Activated CD4-positive, alpha-beta T cell treated with anti-CD3 and anti-CD28 coated beads, Interleukin-2, amount 10 ng/mL, durations not matched to agents 7 days and 5 days (primary cell): ENCODE data around the gene HEPHL1. TPM values are rescaled to one million over a fixed set of nuclear protein-coding genes. Genes with fewer than 3 reads are reported as not detected.

Experiments
- CTCF ChIA-PET: fragments of 350-600 bp; sonication (Branson Sonifier 250); formaldehyde crosslinking; loops from one replicate; lab custom pipeline; 2021; ENCODE audit warnings: antibody characterized with exemption; lab: Charles Lee
- POLR2A ChIA-PET: fragments of 350-600 bp; sonication (Branson Sonifier 250); formaldehyde crosslinking; loops from one replicate; lab custom pipeline; 2021; ENCODE audit warnings: antibody characterized with exemption; lab: Charles Lee
- DNase-seq: peaks from one replicate; pipeline ENCODE4 v3.0.0-alpha.2; 2020
- H3K27ac Mint-ChIP-seq: one replicate; pipeline ENCODE4 v1.8.0; 2021; ENCODE audit warnings: mild to moderate bottlenecking, moderate library complexity, mixed read lengths
- H3K27me3 Mint-ChIP-seq: one replicate; pipeline ENCODE4 v1.8.0; 2021; ENCODE audit warnings: mixed read lengths
- H3K36me3 Mint-ChIP-seq: one replicate; pipeline ENCODE4 v1.8.0; 2021; ENCODE audit warnings: low read depth, mixed read lengths
- H3K4me1 Mint-ChIP-seq: one replicate; pipeline ENCODE4 v1.8.0; 2021; ENCODE audit warnings: mixed read lengths
- H3K4me3 Mint-ChIP-seq: one replicate; pipeline ENCODE4 v1.8.0; 2021; ENCODE audit warnings: mild to moderate bottlenecking, moderate library complexity, mixed read lengths
- H3K9me3 Mint-ChIP-seq: one replicate; pipeline ENCODE4 v1.8.0; 2021; ENCODE audit warnings: mixed read lengths
- total RNA-seq, 2 experiments: library from RNA; stranded (reverse); gene quantifications; one replicate each; pipeline ENCODE4 v1.2.3, GENCODE V29; 2021

Gene HEPHL1
- total RNA-seq, 2 experiments from 2014 or later = not detected

GRCh38 chr11:94030059-94030458 is 8.9 kb downstream of the HEPHL1 start:
- Mint-ChIP-seq H3K27me3 (no peaks in the 10 kb centered on the region), H3K4me1 (no peaks in the 10 kb centered on the region), H3K4me3 (no peak overlapping the region), H3K36me3 (no peaks in the 10 kb centered on the region), H3K27ac (no peak overlapping the region), H3K9me3 (peaks cover under 1% of the 10 kb centered on the region)
- no peak for DNase-seq
- POLR2A ChIA-PET = no interaction called here
- CTCF ChIA-PET = no interaction called here

GRCh38 chr11:94031625-94032024 is 10.5 kb downstream of the HEPHL1 start:
- no peak for DNase-seq
- H3K9me3 Mint-ChIP-seq = peaks cover 6% of the 10 kb centered on the region
- POLR2A ChIA-PET = no interaction called here
- CTCF ChIA-PET = no interaction called here
- no peaks in the 10 kb centered on the region for H3K4me1 Mint-ChIP-seq
- H3K27me3 Mint-ChIP-seq = no peaks in the 10 kb centered on the region
- H3K4me3 Mint-ChIP-seq = no peak overlapping the region
- no peaks in the 10 kb centered on the region for H3K36me3 Mint-ChIP-seq
- H3K27ac Mint-ChIP-seq = no peak overlapping the region

GRCh38 chr11:94032066-94032465 is 10.9 kb downstream of the HEPHL1 start:
- H3K9me3 Mint-ChIP-seq = peaks cover 6% of the 10 kb centered on the region
- H3K27ac Mint-ChIP-seq = no peak overlapping the region
- H3K27me3 Mint-ChIP-seq = no peaks in the 10 kb centered on the region
- H3K36me3 Mint-ChIP-seq = no peaks in the 10 kb centered on the region
- no peak for DNase-seq
- ChIA-PET POLR2A (no interaction called here), CTCF (no interaction called here)
- H3K4me3 Mint-ChIP-seq = no peak overlapping the region
- H3K4me1 Mint-ChIP-seq = no peaks in the 10 kb centered on the region

GRCh38 chr11:94032725-94033124 is 11.6 kb downstream of the HEPHL1 start:
- Mint-ChIP-seq H3K27ac (no peak overlapping the region), H3K4me3 (no peak overlapping the region), H3K36me3 (no peaks in the 10 kb centered on the region), H3K27me3 (no peaks in the 10 kb centered on the region), H3K4me1 (no peaks in the 10 kb centered on the region), H3K9me3 (peaks cover 6% of the 10 kb centered on the region)
- no peak for DNase-seq
- CTCF ChIA-PET = no interaction called here
- POLR2A ChIA-PET = no interaction called here

GRCh38 chr11:94034207-94034606 is 13.1 kb downstream of the HEPHL1 start:
- Mint-ChIP-seq H3K27me3 (no peaks in the 10 kb centered on the region), H3K4me1 (no peaks in the 10 kb centered on the region), H3K36me3 (no peaks in the 10 kb centered on the region), H3K27ac (no peak overlapping the region), H3K4me3 (no peak overlapping the region), H3K9me3 (peaks cover 6% of the 10 kb centered on the region)
- no peak for DNase-seq
- ChIA-PET CTCF (no interaction called here), POLR2A (no interaction called here)

- DNase-seq = no peak
- H3K4me1 Mint-ChIP-seq = no peaks in the 10 kb centered on the region
- no peak overlapping the region for H3K4me3 Mint-ChIP-seq
- ChIA-PET CTCF (no interaction called here), POLR2A (no interaction called here)
- H3K27me3 Mint-ChIP-seq = no peaks in the 10 kb centered on the region
- peaks cover 6% of the 10 kb centered on the region for H3K9me3 Mint-ChIP-seq
- no peak overlapping the region for H3K27ac Mint-ChIP-seq
- H3K36me3 Mint-ChIP-seq = no peaks in the 10 kb centered on the region
These were observed 14.9 kb downstream of the HEPHL1 start for GRCh38 chr11:94036096-94036495.

- ChIA-PET POLR2A (no interaction called here), CTCF (no interaction called here)
- Mint-ChIP-seq H3K4me1 (no peaks in the 10 kb centered on the region), H3K27me3 (no peaks in the 10 kb centered on the region), H3K4me3 (no peak overlapping the region), H3K36me3 (no peaks in the 10 kb centered on the region), H3K9me3 (no peaks in the 10 kb centered on the region), H3K27ac (no peak overlapping the region)
- DNase-seq = no peak
These were observed 22.1 kb downstream of the HEPHL1 start for GRCh38 chr11:94043241-94043640.

- H3K27me3 Mint-ChIP-seq = peaks cover 8% of the 10 kb centered on the region
These were observed 25.6 kb downstream of the HEPHL1 start for GRCh38 chr11:94046796-94047195.

GRCh38 chr11:94048032-94048709 is 27.0 kb downstream of the HEPHL1 start:
- no peak for DNase-seq
- H3K4me3 Mint-ChIP-seq = no peak overlapping the region
- H3K4me1 Mint-ChIP-seq = no peaks in the 10 kb centered on the region
- peaks cover 10% of the 10 kb centered on the region for H3K27me3 Mint-ChIP-seq
- POLR2A ChIA-PET = no interaction called here
- CTCF ChIA-PET = no interaction called here
- no peaks in the 10 kb centered on the region for H3K36me3 Mint-ChIP-seq
- H3K27ac Mint-ChIP-seq = no peak overlapping the region
- H3K9me3 Mint-ChIP-seq = no peaks in the 10 kb centered on the region

More at GRCh38 chr11:94046796-94047195, 25.6 kb downstream of the HEPHL1 start:
- ChIA-PET POLR2A (no interaction called here), CTCF (no interaction called here)
- Mint-ChIP-seq H3K4me3 (no peak overlapping the region), H3K9me3 (no peaks in the 10 kb centered on the region), H3K27ac (no peak overlapping the region), H3K4me1 (no peaks in the 10 kb centered on the region), H3K36me3 (no peaks in the 10 kb centered on the region)
- no peak for DNase-seq

- ChIA-PET CTCF (no interaction called here), POLR2A (no interaction called here)
- H3K4me1 Mint-ChIP-seq = no peaks in the 10 kb centered on the region
- H3K9me3 Mint-ChIP-seq = no peaks in the 10 kb centered on the region
- no peak for DNase-seq
- no peak overlapping the region for H3K27ac Mint-ChIP-seq
- no peak overlapping the region for H3K4me3 Mint-ChIP-seq
- peaks cover 14% of the 10 kb centered on the region for H3K27me3 Mint-ChIP-seq
- no peaks in the 10 kb centered on the region for H3K36me3 Mint-ChIP-seq
These were observed 28.2 kb downstream of the HEPHL1 start for GRCh38 chr11:94049351-94049750.

GRCh38 chr11:94058630-94059029 is 37.5 kb downstream of the HEPHL1 start:
- no peaks in the 10 kb centered on the region for H3K36me3 Mint-ChIP-seq
- H3K27ac Mint-ChIP-seq = no peak overlapping the region
- ChIA-PET CTCF (no interaction called here), POLR2A (no interaction called here)
- no peaks in the 10 kb centered on the region for H3K9me3 Mint-ChIP-seq
- H3K4me1 Mint-ChIP-seq = no peaks in the 10 kb centered on the region
- no peak overlapping the region for H3K4me3 Mint-ChIP-seq
- peaks cover 11% of the 10 kb centered on the region for H3K27me3 Mint-ChIP-seq
- no peak for DNase-seq

GRCh38 chr11:94059065-94059464 is 37.9 kb downstream of the HEPHL1 start:
- ChIA-PET CTCF (interaction anchor here (0.7 kb wide), 1 partner anchor 1290 kb away, joined by 3 read pairs; no protein-coding TSS in a partner anchor), POLR2A (no interaction called here)
- no peak for DNase-seq
- H3K27ac Mint-ChIP-seq = no peak overlapping the region
- H3K4me3 Mint-ChIP-seq = no peak overlapping the region
- H3K9me3 Mint-ChIP-seq = no peaks in the 10 kb centered on the region
- peaks cover 9% of the 10 kb centered on the region for H3K27me3 Mint-ChIP-seq
- H3K4me1 Mint-ChIP-seq = no peaks in the 10 kb centered on the region
- H3K36me3 Mint-ChIP-seq = no peaks in the 10 kb centered on the region

GRCh38 chr11:94060401-94060800 is 39.2 kb downstream of the HEPHL1 start:
- Mint-ChIP-seq H3K4me1 (no peaks in the 10 kb centered on the region), H3K27ac (no peak overlapping the region), H3K4me3 (no peak overlapping the region), H3K9me3 (no peaks in the 10 kb centered on the region), H3K27me3 (peaks cover 12% of the 10 kb centered on the region), H3K36me3 (no peaks in the 10 kb centered on the region)
- ChIA-PET POLR2A (no interaction called here), CTCF (no interaction called here)
- no peak for DNase-seq

GRCh38 chr11:94062360-94062759 is 41.2 kb downstream of the HEPHL1 start:
- Mint-ChIP-seq H3K27me3 (peaks cover 12% of the 10 kb centered on the region), H3K36me3 (no peaks in the 10 kb centered on the region), H3K9me3 (no peaks in the 10 kb centered on the region), H3K4me1 (no peaks in the 10 kb centered on the region), H3K4me3 (no peak overlapping the region), H3K27ac (no peak overlapping the region)
- ChIA-PET CTCF (no interaction called here), POLR2A (no interaction called here)
- DNase-seq = no peak
